Neural crest cell (in vitro differentiated cells): ENCODE results near the gene IGSF23. TPM values are rescaled to one million over a fixed set of nuclear protein-coding genes. Genes with fewer than 3 reads are reported as not detected.

Experiments
- DNase-seq: peaks from one replicate; pipeline ENCODE4 v3.0.0; 2021; ENCODE audit warnings: low read depth, mixed read lengths, low spot score
- H3K27ac Mint-ChIP-seq: one replicate; pipeline ENCODE4 v1.8.0; 2021; ENCODE audit warnings: mild to moderate bottlenecking, mixed read lengths; ENCODE audit not compliant: unreplicated experiment
- H3K27me3 Mint-ChIP-seq: 2 replicates; pipeline ENCODE4 v1.8.0; 2021; ENCODE audit warnings: low read depth, mild to moderate bottlenecking, mixed read lengths
- H3K36me3 Mint-ChIP-seq: 2 replicates; pipeline ENCODE4 v1.8.0; 2021; ENCODE audit warnings: low read depth, mild to moderate bottlenecking, mixed read lengths
- H3K4me1 Mint-ChIP-seq: 2 replicates; pipeline ENCODE4 v1.8.0; 2021; ENCODE audit warnings: mixed read lengths
- H3K4me3 Mint-ChIP-seq: one replicate; pipeline ENCODE4 v1.8.0; 2021; ENCODE audit warnings: mild to moderate bottlenecking, mixed read lengths
- H3K9me3 Mint-ChIP-seq: 2 replicates; pipeline ENCODE4 v1.8.0; 2021; ENCODE audit warnings: mixed read lengths
- CTCF ChIP-seq: fragments of 200-600 bp; sonication (generic); conservative IDR thresholded peaks from 2 replicates; pipeline ENCODE4 v1.5.0; 2021; ENCODE audit warnings: antibody characterized with exemption, mild to moderate bottlenecking
- total RNA-seq: library from RNA; stranded (reverse); gene quantifications from 2 replicates; pipeline ENCODE4 v1.2.1, GENCODE V29; 2021

The IGSF23 gene
- total RNA-seq, 1 donor from 2014 or later, result not detected

- Mint-ChIP-seq H3K36me3 (no peaks in the 10 kb centered on the region), H3K27ac (no peak overlapping the region), H3K9me3 (no peaks in the 10 kb centered on the region), H3K4me3 (no peak overlapping the region), H3K27me3 (peaks cover 35% of the 10 kb centered on the region), H3K4me1 (no peaks in the 10 kb centered on the region)
- DNase-seq, result no peak
- TF ChIP-seq CTCF, result no peak
Measured at GRCh38 chr19:44634785-44635184, 21.4 kb downstream of the IGSF23 start.

GRCh38 chr19:44635581-44636438 is 22.4 kb downstream of the IGSF23 start:
- Mint-ChIP-seq H3K4me1 (no peaks in the 10 kb centered on the region), H3K9me3 (no peaks in the 10 kb centered on the region), H3K27me3 (peaks cover 35% of the 10 kb centered on the region), H3K4me3 (no peak overlapping the region), H3K27ac (no peak overlapping the region), H3K36me3 (no peaks in the 10 kb centered on the region)
- DNase-seq, result no peak
- TF ChIP-seq CTCF, result no peak

GRCh38 chr19:44636439-44637389 is 23.4 kb downstream of the IGSF23 start:
- Mint-ChIP-seq H3K4me3 (no peak overlapping the region), H3K27ac (no peak overlapping the region), H3K27me3 (peaks cover 40% of the 10 kb centered on the region), H3K36me3 (no peaks in the 10 kb centered on the region), H3K4me1 (no peaks in the 10 kb centered on the region), H3K9me3 (no peaks in the 10 kb centered on the region)
- no peak for DNase-seq
- TF ChIP-seq CTCF, result no peak

GRCh38 chr19:44637390-44637764 is 24.0 kb downstream of the IGSF23 start:
- Mint-ChIP-seq H3K27ac (no peak overlapping the region), H3K4me3 (no peak overlapping the region), H3K9me3 (no peaks in the 10 kb centered on the region), H3K36me3 (no peaks in the 10 kb centered on the region), H3K27me3 (peaks cover 41% of the 10 kb centered on the region), H3K4me1 (no peaks in the 10 kb centered on the region)
- no peak for DNase-seq
- TF ChIP-seq CTCF, result no peak

- Mint-ChIP-seq H3K27ac (no peak overlapping the region), H3K4me1 (no peaks in the 10 kb centered on the region)
- TF ChIP-seq CTCF, result no peak
Measured at GRCh38 chr19:44640518-44640917, 27.2 kb downstream of the IGSF23 start.

More at GRCh38 chr19:44640518-44640917, 27.2 kb downstream of the IGSF23 start:
- DNase-seq, result no peak
- Mint-ChIP-seq H3K4me3 (no peak overlapping the region), H3K9me3 (no peaks in the 10 kb centered on the region), H3K36me3 (no peaks in the 10 kb centered on the region), H3K27me3 (peaks cover 19% of the 10 kb centered on the region)
